Mucosa of descending colon (tissue), 3 donors: ENCODE data around the gene NPFFR1. TPM values are rescaled to one million over a fixed set of nuclear protein-coding genes. Genes with fewer than 3 reads are reported as not detected.
"Not testable (repeated sequence)": the region's sequence is repeated elsewhere in the genome, so short reads cannot be mapped to it uniquely, and the experiment has no call there.

ENCODE experiments used
- ATAC-seq: fragments of 200-7000 bp; cut with Tn5 transposase; one replicate; pipeline ENCODE4 v1.9.1; 2020; ENCODE audit warnings: mild to moderate bottlenecking, moderate library complexity
- DNase-seq, 3 donors: peaks; one replicate each; pipeline ENCODE4 v3.0.0-alpha.2; 2020
- H3K36me3 ChIP-seq: fragments of 200-600 bp; one replicate; pipeline ENCODE4 v1.8.0; 2021; ENCODE audit warnings: low read depth, mild to moderate bottlenecking
- H3K4me1 ChIP-seq: fragments of 200-600 bp; one replicate; pipeline ENCODE4 v1.8.0; 2021; ENCODE audit warnings: low read depth, mild to moderate bottlenecking
- H3K4me3 ChIP-seq: fragments of 200-600 bp; one replicate; pipeline ENCODE4 v1.8.0; 2021; ENCODE audit warnings: mild to moderate bottlenecking
- H3K9me3 ChIP-seq: fragments of 200-600 bp; one replicate; pipeline ENCODE4 v1.8.0; 2021; ENCODE audit warnings: mild to moderate bottlenecking
- intact Hi-C, 2 donors: fragments of 100-400 bp; cut with DNase I in 1 of 2; cut with micrococcal nuclease in 1 of 2; formaldehyde crosslinking; loops; one replicate each; pipeline versions ENCODE4 v1.11.0 to v1.11.1; 2022; cut with DNase I, micrococcal nuclease
- total RNA-seq, 3 donors: library from RNA; stranded (reverse); fragmentation: NEBNext Ultra II Directional in 2 of 3; extraction: Animal tissue kit (Norgen Biotek cat#: 25700) in 2 of 3; gene quantifications; one replicate each; pipeline versions ENCODE4 v1.2.1 to v1.2.4, GENCODE V29; 2021 to 2023
- TF ChIP-seq, protein P1 (sequence below): fragments of 200-600 bp; IDR thresholded peaks from one replicate; pipeline ENCODE4 v1.8.0; 2022; ENCODE audit warnings: antibody characterized with exemption, mild to moderate bottlenecking
- donor health status: DM: no; HTN: no; CAD: no; lungs with moderate emphysema.
- donor health status: DM: no; HTN: no; CAD: no.
- donor health status: DM: no; HTN: yes; CAD: no.

Gene NPFFR1
- total RNA-seq, 3 donors from 2014 or later: 0.06 to 0.10 (median 0.06) TPM

DNA sequence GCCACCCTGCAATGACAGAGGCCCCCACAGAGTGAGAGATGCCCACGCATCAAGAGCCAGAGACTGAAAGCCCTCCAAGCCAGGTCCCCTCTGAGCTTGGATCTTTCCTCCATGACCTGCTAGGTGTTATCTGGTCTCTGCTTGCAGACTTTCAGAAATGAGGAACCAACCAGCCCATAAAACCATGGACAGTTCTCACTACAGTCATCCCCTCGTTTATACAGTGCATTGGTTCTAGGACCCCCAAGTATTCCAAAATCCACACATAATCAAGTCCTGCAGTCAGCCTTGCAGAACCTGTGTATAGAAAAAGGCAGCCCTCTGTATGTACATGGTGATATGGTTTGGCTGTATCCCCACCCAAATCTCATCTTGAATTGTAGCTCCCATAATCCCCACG lies 23.1 kb downstream of the NPFFR1 start:
- TF ChIP-seq, protein P1, sequence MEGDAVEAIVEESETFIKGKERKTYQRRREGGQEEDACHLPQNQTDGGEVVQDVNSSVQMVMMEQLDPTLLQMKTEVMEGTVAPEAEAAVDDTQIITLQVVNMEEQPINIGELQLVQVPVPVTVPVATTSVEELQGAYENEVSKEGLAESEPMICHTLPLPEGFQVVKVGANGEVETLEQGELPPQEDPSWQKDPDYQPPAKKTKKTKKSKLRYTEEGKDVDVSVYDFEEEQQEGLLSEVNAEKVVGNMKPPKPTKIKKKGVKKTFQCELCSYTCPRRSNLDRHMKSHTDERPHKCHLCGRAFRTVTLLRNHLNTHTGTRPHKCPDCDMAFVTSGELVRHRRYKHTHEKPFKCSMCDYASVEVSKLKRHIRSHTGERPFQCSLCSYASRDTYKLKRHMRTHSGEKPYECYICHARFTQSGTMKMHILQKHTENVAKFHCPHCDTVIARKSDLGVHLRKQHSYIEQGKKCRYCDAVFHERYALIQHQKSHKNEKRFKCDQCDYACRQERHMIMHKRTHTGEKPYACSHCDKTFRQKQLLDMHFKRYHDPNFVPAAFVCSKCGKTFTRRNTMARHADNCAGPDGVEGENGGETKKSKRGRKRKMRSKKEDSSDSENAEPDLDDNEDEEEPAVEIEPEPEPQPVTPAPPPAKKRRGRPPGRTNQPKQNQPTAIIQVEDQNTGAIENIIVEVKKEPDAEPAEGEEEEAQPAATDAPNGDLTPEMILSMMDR: no peak
- no peaks in the 10 kb centered on the region for H3K36me3 ChIP-seq
- no peak for DNase-seq
- intact Hi-C loops: no loop called here
- no peaks in the 10 kb centered on the region for H3K9me3 ChIP-seq
- no peak for ATAC-seq
- H3K4me1 ChIP-seq: peaks cover 6% of the 10 kb centered on the region
- H3K4me3 ChIP-seq: no peak overlapping the region

DNA sequence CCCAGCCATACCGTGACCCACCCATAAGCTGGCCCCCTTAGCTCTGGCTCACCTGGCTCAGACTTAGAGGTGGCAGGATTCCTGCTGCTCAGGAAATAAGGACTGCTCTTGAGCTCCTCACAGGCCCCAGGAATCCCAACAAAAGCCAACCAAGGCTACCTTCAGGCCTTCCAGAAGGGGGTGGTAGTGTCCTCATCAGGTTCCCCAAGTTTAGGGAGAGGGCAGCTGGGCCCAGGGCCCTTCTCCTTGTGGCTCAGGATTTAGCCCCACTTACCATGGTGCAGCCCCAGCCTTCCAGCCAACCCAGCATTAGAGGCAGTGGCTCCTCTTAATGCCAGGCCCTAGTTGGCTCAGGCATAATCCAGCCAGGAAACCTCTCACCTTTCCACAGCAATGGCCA lies 23.5 kb downstream of the NPFFR1 start:
- H3K9me3 ChIP-seq: no peaks in the 10 kb centered on the region
- no peak overlapping the region for H3K4me3 ChIP-seq
- DNase-seq (no peak), ATAC-seq (no peak)
- H3K36me3 ChIP-seq: no peaks in the 10 kb centered on the region
- intact Hi-C loops: no loop called here
- peaks cover 11% of the 10 kb centered on the region for H3K4me1 ChIP-seq
- TF ChIP-seq, protein P1: no peak

DNA sequence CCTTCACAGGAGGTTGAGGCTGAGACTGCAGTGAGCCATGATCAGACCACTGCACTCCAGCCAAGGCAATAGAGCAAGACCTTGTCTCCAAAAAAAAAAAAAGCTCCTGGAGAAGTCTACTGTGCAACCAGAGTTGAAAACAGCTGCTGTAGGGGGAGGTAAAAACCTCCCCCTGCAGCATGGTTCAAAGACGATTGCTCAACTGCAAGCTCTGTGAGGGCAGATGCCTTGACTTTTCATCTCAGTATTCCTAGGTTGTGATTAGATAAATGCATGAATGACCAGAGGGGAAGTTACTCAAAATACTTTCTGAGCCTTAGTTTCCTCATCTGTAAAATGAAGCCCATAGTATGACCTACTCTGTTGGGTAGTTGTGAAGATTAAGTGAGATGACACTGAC lies 25.6 kb downstream of the NPFFR1 start:
- DNase-seq (no peak), ATAC-seq (no peak)
- H3K9me3 ChIP-seq: no peaks in the 10 kb centered on the region
- no peaks in the 10 kb centered on the region for H3K36me3 ChIP-seq
- peaks cover 13% of the 10 kb centered on the region for H3K4me1 ChIP-seq
- intact Hi-C loops: no loop called here
- H3K4me3 ChIP-seq: no peak overlapping the region
- TF ChIP-seq, protein P1: no peak

DNA sequence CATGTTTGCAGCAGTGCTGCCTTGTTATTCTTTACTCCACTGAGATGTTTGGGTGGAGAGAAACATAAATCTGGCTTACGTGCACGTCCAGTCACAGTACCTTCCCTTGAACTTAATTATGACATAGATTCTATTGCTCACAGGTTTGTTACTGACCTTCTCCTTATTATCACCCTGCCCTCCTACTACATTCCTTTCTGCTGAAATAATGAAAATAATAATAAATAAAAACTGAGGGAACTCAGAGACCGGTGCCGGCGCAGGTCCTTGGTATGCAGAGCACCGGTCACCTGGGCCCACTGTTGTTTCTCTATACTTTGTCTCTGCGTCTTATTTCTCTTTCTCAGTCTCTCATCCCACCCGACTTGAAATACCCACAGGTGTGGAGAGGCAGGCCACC lies 26.0 kb downstream of the NPFFR1 start:
- intact Hi-C loops: not testable (repeated sequence)
- H3K4me1 ChIP-seq: peaks cover 13% of the 10 kb centered on the region

DNA sequence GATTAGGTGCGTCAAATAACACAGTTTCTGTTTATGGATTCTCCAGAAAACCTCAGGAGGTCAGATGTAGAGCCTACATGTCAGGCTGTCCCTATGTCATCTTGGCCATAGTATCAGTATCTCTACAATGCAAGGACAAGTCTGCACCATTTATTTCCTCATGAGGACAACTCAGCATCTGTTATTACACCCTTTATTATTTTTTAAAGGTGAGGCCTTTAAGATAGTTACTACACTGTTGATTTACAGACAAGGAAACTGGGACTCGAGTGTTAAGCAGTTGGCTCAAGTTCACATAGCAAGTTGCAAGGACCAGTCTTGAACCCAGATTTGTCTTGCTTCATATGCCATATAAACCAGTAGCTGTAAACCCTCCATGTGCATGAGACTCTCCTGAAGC lies 27.3 kb downstream of the NPFFR1 start:
- TF ChIP-seq, protein P1: no peak
- Histone ChIP-seq H3K4me3 (no peak overlapping the region), H3K4me1 (peaks cover 13% of the 10 kb centered on the region), H3K9me3 (no peaks in the 10 kb centered on the region), H3K36me3 (no peaks in the 10 kb centered on the region)
- ATAC-seq (peak; percentile 56), DNase-seq (no peak)
- intact Hi-C loops: no loop called here

More for the DNA sequence above, 26.0 kb downstream of the NPFFR1 start:
- H3K4me3 ChIP-seq, H3K36me3 ChIP-seq, H3K9me3 ChIP-seq, ATAC-seq, DNase-seq: not testable (repeated sequence)

DNA sequence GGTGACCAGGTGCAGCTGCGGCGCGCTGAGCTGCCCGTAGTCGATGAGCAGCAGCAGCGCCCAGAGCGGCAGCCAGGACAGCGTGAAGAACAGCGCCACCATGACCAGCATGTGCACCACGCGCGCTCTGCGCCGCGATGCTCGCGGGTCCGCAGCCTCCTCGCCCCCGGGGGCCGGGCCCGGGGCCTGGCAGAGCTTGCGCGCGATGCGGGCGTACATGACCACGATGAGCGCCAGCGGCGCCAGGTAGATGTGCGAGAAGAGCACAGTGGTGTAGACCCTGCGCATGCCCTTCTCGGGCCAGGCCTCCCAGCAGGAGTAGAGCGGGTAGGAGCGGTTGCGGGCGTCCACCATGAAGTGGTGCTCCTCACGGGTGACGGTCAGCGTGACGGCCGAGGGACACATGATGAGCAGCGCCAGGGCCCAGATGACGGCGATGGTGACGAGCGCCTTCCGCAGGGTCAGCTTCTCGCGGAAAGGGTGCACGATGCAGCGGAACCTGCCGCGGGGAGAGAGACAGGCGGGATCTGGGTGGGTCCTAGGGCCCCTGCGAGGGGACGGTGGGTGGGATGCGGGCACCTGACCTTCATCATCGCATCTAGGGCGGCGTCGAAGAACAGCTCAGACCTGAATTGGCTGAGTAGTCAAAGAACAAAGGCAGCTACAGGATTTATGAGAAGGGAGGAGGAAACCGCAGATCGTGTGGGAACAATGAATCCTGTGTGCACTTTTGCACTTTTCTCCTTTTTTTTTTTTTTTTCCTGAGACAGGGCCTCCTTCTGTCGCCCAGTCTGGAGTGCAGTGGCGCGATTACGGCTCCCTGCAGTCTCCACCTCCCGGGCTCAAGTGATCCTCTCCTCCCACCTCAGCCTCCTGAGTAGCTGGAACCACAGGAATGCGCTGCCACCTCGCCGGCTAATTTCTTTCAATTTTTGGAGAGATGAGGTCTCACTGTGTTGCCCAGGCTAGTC lies 28.2 kb downstream of the NPFFR1 start:
- Histone ChIP-seq H3K4me1 (peaks cover 13% of the 10 kb centered on the region), H3K36me3 (no peaks in the 10 kb centered on the region), H3K9me3 (no peaks in the 10 kb centered on the region), H3K4me3 (no peak overlapping the region)
- DNase-seq (peak; percentile 52 to 71 (median 53)), ATAC-seq (peak; percentile 86)
- intact Hi-C loops: no loop called here
- TF ChIP-seq, protein P1: no peak
